NCI-H446 (cell line): ENCODE data around the gene TMEM25.
"Not testable (repeated sequence)": the region's sequence is repeated elsewhere in the genome, so short reads cannot be mapped to it uniquely, and the experiment has no call there.

ENCODE experiments used
- DNase-seq, 2 experiments: peaks; one replicate each; lab custom pipeline; 2025; lab: John Stamatoyannopoulos, UW

TMEM25 gene

DNA sequence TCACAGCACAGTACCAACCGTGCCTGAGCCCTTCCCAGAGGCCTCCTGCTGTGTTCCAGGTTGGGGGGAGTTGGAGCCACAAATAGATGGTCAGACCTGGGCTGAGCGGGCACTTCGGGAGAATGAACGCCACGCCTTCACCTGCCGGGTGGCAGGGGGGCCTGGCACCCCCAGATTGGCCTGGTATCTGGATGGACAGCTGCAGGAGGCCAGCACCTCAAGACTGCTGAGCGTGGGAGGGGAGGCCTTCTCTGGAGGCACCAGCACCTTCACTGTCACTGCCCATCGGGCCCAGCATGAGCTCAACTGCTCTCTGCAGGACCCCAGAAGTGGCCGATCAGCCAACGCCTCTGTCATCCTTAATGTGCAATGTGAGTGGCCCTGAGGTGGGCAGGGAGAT, 1.1 kb downstream of the TMEM25 start:
- DNase-seq = no peak

DNA sequence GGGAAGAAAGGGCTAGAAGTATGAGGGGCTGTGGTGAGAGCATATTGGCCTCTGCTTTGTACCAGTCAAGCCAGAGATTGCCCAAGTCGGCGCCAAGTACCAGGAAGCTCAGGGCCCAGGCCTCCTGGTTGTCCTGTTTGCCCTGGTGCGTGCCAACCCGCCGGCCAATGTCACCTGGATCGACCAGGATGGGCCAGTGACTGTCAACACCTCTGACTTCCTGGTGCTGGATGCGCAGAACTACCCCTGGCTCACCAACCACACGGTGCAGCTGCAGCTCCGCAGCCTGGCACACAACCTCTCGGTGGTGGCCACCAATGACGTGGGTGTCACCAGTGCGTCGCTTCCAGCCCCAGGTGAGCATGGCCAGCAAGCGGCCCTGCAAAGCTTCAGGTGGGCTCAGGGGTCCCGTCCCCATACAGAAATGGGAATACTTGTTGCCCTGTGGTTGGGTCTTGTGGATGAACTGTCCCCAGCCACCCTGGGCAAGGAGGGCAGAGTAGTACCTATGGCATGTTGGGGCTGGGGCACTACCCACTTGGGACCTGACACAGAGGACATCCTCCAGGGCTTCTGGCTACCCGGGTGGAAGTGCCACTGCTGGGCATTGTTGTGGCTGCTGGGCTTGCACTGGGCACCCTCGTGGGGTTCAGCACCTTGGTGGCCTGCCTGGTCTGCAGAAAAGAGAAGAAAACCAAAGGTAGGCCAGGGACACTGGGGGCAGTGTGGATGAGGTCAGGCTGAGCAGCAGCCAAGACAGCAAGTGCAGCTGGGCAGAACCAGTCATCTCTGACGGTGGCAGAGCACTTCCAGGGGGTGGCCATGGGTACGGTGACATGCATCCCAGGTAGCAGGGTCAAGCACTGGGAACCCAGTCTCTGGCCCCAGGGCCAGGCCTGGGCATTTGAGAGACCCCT, 2.1 kb downstream of the TMEM25 start:
- DNase-seq = no peak

DNA sequence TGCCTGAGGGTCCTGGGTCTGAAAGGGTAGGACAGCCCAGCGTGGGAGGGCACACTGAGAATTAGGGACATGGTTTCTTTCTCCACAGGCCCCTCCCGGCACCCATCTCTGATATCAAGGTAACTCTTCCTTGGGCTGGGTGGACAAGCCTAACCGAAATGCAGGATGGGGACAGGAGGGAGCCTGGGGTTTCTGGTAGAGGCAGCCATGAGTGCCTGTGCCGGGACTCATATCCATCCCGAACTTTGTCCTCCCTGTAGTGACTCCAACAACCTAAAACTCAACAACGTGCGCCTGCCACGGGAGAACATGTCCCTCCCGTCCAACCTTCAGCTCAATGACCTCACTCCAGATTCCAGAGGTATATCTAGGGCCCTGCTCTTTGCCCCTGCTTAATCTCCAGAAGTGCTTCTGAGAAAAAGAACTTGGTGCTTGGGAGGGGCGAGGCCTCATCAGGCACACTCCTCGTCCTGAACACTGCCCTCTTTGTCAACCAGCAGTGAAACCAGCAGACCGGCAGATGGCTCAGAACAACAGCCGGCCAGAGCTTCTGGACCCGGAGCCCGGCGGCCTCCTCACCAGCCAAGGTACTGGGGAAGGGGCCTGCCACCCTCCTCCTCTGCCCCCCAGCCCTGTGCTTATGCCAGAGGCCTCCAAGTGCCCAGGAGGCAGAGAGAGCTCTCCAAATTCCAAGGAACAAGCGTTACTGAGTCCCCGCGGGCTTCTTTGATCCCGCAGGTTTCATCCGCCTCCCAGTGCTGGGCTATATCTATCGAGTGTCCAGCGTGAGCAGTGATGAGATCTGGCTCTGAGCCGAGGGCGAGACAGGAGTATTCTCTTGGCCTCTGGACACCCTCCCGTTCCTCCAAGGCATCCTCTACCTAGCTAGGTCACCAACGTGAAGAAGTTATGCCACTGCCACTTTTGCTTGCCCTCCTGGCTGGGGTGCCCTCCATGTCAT, 3.1 kb downstream of the TMEM25 start:
- no peak for DNase-seq

- DNase-seq = no peak
Observed at GRCh38 chr11:118535261-118535660, 4.3 kb downstream of the TMEM25 start.

DNA sequence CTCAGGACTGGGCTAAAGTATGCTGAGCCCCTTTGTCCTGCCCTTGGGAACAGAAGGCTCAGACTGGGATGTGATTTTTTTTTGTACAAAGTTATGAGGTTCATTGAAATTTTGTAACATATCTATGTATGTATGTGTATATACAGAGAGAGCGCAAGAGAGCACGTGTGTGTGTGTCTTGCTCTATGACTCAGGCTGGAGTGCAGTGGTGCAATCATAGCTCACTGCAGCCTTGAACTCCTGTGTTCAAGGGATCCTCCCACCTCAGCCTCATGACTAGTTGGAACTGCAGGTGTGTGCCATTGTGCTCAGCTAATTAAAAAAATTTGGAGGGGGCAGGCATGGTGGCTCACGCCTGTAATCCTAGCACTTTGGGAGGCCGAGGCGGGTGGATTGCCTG, 5.7 kb downstream of the TMEM25 start:
- no peak for DNase-seq

- no peak for DNase-seq
Observed at GRCh38 chr11:118537409-118537980, 6.5 kb downstream of the TMEM25 start.

GRCh38 chr11:118544010-118544646, 13.1 kb downstream of the TMEM25 start:
- no peak for DNase-seq

- no peak for DNase-seq
Observed at GRCh38 chr11:118544647-118545010, 13.6 kb downstream of the TMEM25 start.

GRCh38 chr11:118545533-118545932, 14.5 kb downstream of the TMEM25 start:
- DNase-seq = no peak

DNA sequence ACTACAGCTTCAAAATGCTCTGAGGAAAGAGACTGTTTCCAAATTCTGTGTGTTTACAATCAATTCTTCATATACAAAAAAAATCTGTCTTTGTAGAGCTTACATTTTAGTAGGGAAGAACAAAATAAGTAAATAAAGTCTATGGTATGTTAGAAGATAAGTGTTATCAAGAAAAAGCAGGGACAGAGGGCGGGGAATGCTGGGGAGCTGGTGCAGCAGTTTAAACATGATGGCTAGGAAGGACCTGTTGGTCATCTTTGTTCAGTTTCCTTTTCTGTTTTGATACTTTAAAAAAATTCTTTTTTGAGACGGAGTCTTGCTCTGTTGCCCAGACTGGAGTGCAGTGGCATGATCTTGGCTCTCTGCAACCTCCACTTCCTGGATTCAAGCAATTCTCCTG, 16.1 kb downstream of the TMEM25 start:
- no peak for DNase-seq

DNA sequence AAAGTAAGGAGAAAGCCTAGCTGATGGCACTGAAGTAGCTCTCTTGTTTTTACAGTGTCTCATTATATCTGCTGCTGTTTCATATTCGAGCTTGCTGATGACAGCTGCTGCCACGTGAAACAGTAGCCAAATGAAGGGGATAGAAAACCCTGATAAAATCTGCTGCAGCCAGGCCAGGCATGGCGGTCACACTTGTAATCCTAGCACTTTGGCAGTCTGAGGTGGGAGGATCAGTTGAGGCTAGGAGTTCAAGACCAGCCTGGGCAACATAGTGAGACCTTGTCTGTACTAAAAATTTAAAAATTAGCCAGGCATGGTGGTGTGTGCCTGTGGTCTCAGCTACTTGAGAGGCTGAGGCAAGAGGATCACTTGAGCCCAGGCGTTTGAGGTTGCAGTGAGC, 21.3 kb downstream of the TMEM25 start:
- DNase-seq = no peak

DNA sequence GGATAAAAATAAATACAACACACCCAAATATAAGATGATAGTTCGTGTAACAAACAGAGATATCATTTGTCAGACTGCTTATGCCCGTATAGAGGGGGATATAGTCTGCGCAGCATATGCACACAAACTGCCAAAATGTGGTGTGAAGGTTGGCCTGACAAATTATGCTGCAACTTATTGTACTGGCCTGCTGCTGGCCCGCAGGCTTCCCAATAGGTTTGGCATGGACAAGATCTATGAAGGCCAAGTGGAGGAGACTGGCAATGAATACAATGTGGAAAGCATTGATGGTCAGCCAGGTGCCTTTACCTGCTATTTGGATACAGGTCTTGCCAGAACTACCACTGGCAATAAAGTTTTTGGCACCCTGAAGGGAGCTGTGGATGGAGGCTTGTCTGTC, 29.8 kb downstream of the TMEM25 start:
- no peak for DNase-seq

GRCh38 chr11:118565051-118565450, 34.1 kb downstream of the TMEM25 start:
- peak in 1 of 2 experiments; percentile 65 for DNase-seq

DNA sequence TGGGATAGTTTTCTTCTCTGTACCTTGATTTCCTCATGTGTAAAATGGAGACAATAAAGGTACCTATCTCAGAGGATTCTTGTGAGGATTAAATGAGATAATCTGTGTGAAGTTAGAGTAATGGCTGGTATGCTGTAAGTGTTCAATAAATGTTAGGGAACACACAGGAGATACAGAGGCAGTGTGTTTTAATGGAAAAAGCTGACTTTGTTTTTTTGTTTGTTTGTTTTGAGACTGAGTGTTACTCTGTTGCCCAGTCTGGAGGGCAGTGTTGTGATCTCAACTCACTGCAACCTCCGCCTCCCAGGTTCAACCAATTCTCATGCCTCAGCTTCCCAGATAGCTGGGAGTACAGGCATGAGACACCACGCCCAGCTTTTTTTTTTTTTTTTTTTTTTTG, 38.7 kb downstream of the TMEM25 start:
- DNase-seq = no peak

GRCh38 chr11:118570787-118571186, 39.8 kb downstream of the TMEM25 start:
- no peak for DNase-seq

DNA sequence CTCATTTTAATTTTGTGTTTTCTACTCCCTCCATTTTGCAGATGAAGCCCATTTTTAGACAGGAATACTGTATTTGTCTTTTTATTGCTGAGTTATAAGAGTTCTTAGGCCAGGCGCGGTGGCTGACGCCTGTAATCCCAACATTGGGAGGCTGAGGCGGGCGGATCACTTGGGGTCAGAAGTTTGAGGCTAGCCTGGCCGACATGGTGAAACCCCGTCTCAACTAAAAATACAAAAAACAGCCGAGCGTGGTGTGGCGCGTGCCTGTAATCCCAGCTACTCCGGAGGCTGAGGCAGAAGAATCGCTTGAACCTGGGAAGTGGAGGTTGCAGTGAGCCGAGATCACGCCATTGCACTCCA, 40.7 kb downstream of the TMEM25 start:
- not testable (repeated sequence) for DNase-seq

GRCh38 chr11:118572061-118572980, 41.3 kb downstream of the TMEM25 start, which contains the start of gene ARCN1:
ARCN1 (plus strand) TSS chr11:118572409; CDS start chr11:118572548, 139 bp downstream.
- DNase-seq = peak in 1 of 2 experiments; percentile 75

- no peak for DNase-seq
Observed at GRCh38 chr11:118572981-118573550, 42.1 kb downstream of the TMEM25 start.

DNA sequence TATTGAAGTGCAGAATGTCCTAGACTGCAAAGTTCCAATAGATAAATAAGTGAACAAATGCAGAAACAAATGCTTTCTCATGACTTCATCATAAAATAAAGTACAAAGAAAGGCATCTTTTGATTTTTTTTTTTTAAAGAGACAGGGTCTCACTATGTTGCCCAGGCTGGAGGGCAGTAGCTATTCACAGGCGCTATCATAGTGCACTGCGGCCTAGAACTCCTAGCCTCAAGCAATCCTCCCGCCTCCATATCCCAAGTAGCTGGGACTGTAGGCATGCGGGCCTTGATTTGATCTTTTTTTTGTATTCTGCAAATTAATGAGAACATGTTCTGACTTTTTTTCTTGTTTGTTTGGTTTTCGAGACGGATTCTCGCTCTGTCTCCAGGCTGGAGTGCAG, 43.6 kb downstream of the TMEM25 start:
- no peak for DNase-seq

GRCh38 chr11:118577995-118578394, 47.0 kb downstream of the TMEM25 start:
- DNase-seq = not testable (repeated sequence)
